GM18870 (cell line): ENCODE measurements around the gene TTC19.
"Not testable (repeated sequence)": the region's sequence is repeated elsewhere in the genome, so short reads cannot be mapped to it uniquely, and the experiment has no call there.

ENCODE experiments used
- ATAC-seq: cut with Tn5 transposase; IDR thresholded peaks from one replicate; pipeline ENCODE4 v1.9.1; 2021; ENCODE audit warnings: moderate library complexity; ENCODE audit not compliant: unreplicated experiment

TTC19 gene

GRCh38 chr17:15972497-15972951 is 27.1 kb upstream of the TTC19 start:
- no peak for ATAC-seq

GRCh38 chr17:15973016-15973415 is 26.6 kb upstream of the TTC19 start:
- ATAC-seq, result no peak

GRCh38 chr17:15973834-15974233 is 25.8 kb upstream of the TTC19 start:
- no peak for ATAC-seq

GRCh38 chr17:15977894-15978293 is 21.7 kb upstream of the TTC19 start:
- no peak for ATAC-seq

GRCh38 chr17:15978606-15979005 is 21.0 kb upstream of the TTC19 start:
- ATAC-seq, result no peak

GRCh38 chr17:15979013-15979412 is 20.6 kb upstream of the TTC19 start:
- not testable (repeated sequence) for ATAC-seq

GRCh38 chr17:15981208-15981607 is 18.4 kb upstream of the TTC19 start:
- peak; percentile 84 for ATAC-seq

- no peak for ATAC-seq
Observed at GRCh38 chr17:15981646-15982580, 17.7 kb upstream of the TTC19 start.

GRCh38 chr17:15996322-15996721 is 3.3 kb upstream of the TTC19 start:
- no peak for ATAC-seq

GRCh38 chr17:15998031-15998562 is 1.5 kb upstream of the TTC19 start:
- no peak for ATAC-seq

- ATAC-seq, result peak; percentile 10
Observed at GRCh38 chr17:15999974-16000827, 577 bp downstream of the TTC19 start.

GRCh38 chr17:16001226-16001897 is 1.7 kb downstream of the TTC19 start:
- no peak for ATAC-seq

- ATAC-seq, result no peak
Observed at GRCh38 chr17:16002708-16003260, 3.2 kb downstream of the TTC19 start.

- ATAC-seq, result no peak
Observed at GRCh38 chr17:16003841-16004240, 4.2 kb downstream of the TTC19 start.

GRCh38 chr17:16005636-16006035 is 6.0 kb downstream of the TTC19 start:
- ATAC-seq, result no peak

GRCh38 chr17:16007439-16007838 is 7.8 kb downstream of the TTC19 start:
- no peak for ATAC-seq

- ATAC-seq, result no peak
Observed at GRCh38 chr17:16013943-16014407, 14.4 kb downstream of the TTC19 start.

- ATAC-seq, result no peak
Observed at GRCh38 chr17:16019347-16019746, 19.7 kb downstream of the TTC19 start.

GRCh38 chr17:16023881-16024280 is 24.3 kb downstream of the TTC19 start:
- ATAC-seq, result no peak

- ATAC-seq, result no peak
Observed at GRCh38 chr17:16025202-16025601, 25.6 kb downstream of the TTC19 start.
